ENCODE data around the gene PLAAT2.
"Not testable (repeated sequence)": the region's sequence is repeated elsewhere in the genome, so short reads cannot be mapped to it uniquely, and the experiment has no call there.

The PLAAT2 gene

GRCh38 chr11:63563201-63564055, at the start of gene PLAAT2:
TSS of gene PLAAT2 (minus strand) at chr11:63563379. CDS start at chr11:63563324, 55 bp downstream.
- DNase-seq: peak; percentile 68

- DNase-seq: no peak
These were observed 49.0 kb upstream of the PLAAT2 start for GRCh38 chr11:63612181-63612580.

- DNase-seq: no peak
These were observed 48.2 kb upstream of the PLAAT2 start for GRCh38 chr11:63611395-63611747.

- no peak for DNase-seq
These were observed 47.6 kb upstream of the PLAAT2 start for GRCh38 chr11:63610604-63611394.

- DNase-seq: no peak
These were observed 46.9 kb upstream of the PLAAT2 start for GRCh38 chr11:63609971-63610580.

GRCh38 chr11:63609536-63609935, 46.4 kb upstream of the PLAAT2 start:
- no peak for DNase-seq

- no peak for DNase-seq
These were observed 45.5 kb upstream of the PLAAT2 start for GRCh38 chr11:63608353-63609345.

- DNase-seq: no peak
These were observed 40.0 kb upstream of the PLAAT2 start for GRCh38 chr11:63603180-63603518.

GRCh38 chr11:63602290-63603179, 39.4 kb upstream of the PLAAT2 start:
- DNase-seq: peak; percentile 52

- no peak for DNase-seq
These were observed 36.3 kb upstream of the PLAAT2 start for GRCh38 chr11:63599211-63600122.

- DNase-seq: no peak
These were observed 35.4 kb upstream of the PLAAT2 start for GRCh38 chr11:63598556-63598955.

GRCh38 chr11:63595296-63595695, 32.1 kb upstream of the PLAAT2 start:
- no peak for DNase-seq

- peak; percentile 53 for DNase-seq
These were observed 29.8 kb upstream of the PLAAT2 start for GRCh38 chr11:63592975-63593395.

GRCh38 chr11:63590024-63590788, 27.0 kb upstream of the PLAAT2 start:
- DNase-seq: no peak

- DNase-seq: no peak
These were observed 25.8 kb upstream of the PLAAT2 start for GRCh38 chr11:63589000-63589399.

- no peak for DNase-seq
These were observed 23.4 kb upstream of the PLAAT2 start for GRCh38 chr11:63586451-63587166.

- no peak for DNase-seq
These were observed 20.1 kb upstream of the PLAAT2 start for GRCh38 chr11:63583357-63583677.

GRCh38 chr11:63581224-63581623, 18.0 kb upstream of the PLAAT2 start:
- not testable (repeated sequence) for DNase-seq

- not testable (repeated sequence) for DNase-seq
These were observed 15.7 kb upstream of the PLAAT2 start for GRCh38 chr11:63578882-63579281.
